NCI-H446 treated with DMSO at 0.1 percent for 48 hours (cell line): ENCODE measurements around the gene PTGIS.

Experiments
- DNase-seq: peaks from one replicate; lab custom pipeline; 2025; lab: John Stamatoyannopoulos, UW

Gene PTGIS

GRCh38 chr20:49560186-49560585 lies 7.8 kb downstream of the PTGIS start:
- DNase-seq, result no peak

DNA sequence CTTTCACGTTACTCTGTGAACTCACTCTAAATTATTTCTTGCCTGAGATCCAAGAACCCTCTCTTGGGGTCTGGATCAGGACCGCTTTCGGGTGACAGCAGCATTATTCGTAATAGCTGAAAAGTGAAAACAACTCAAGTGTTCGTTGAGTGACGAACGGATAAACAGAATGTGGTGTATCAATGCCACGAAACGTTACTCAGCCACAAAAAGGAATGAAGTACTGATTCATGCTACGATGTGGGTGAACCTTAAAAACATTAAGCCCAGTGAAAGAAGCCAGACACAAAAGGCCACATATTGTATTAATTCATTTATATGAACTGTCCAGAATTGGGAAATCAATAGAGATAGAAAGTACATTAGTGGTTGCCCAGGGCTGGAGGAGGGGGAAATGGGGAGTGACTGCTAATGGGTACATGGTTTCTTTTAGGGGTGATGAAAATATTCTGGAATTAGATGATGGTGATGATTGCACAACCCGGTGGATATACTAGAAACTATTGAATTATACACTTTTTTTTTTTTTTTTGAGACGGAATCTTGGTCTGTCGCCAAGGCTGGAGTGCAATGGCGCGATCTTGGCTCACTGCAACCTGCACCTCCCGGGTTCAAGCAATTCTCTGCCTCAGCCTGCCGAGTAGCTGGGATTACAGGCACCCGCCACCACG lies 8.4 kb downstream of the PTGIS start:
- DNase-seq, result no peak

DNA sequence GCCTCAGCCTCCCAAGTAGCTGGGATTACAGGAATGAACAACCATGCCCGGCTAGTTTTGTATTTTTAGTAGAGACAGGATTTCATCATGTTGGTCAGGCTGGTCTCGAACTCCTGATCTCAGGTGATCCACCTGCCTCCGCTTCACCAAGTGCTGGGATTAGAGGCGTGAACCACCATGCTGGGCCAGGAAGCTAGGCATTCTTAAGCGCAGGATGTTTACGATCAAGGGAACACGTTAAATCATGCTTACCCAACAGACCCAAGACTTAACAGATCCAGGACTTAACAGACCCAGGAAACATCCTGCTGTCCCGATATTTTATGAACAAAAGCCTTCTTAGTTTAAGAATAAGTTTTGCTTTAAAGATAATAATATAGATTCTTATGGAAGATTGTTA lies 9.1 kb downstream of the PTGIS start:
- DNase-seq, result no peak

DNA sequence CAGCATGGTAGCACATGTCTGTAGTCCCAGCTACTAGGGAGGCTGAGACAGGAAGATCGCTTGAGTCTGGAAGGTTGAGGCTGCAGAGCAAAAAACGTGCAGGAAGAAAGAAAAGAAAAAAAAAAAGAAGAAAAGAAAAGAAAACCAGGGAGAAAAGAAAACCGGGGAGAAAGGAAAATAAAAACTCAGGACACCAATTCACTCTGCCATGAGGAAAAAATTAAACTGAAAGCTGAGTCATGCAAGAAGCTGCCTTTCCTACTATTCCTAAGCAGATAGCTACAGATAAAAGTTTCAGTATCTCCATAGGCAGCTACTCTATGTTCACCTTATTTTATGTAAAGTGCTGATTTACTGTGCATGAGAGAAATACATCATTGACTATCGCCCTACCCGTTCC lies 10.5 kb downstream of the PTGIS start:
- no peak for DNase-seq

- no peak for DNase-seq
Observed at GRCh38 chr20:49556621-49557020, 11.3 kb downstream of the PTGIS start.

GRCh38 chr20:49549801-49550551 lies 18.0 kb downstream of the PTGIS start:
- DNase-seq, result no peak

DNA sequence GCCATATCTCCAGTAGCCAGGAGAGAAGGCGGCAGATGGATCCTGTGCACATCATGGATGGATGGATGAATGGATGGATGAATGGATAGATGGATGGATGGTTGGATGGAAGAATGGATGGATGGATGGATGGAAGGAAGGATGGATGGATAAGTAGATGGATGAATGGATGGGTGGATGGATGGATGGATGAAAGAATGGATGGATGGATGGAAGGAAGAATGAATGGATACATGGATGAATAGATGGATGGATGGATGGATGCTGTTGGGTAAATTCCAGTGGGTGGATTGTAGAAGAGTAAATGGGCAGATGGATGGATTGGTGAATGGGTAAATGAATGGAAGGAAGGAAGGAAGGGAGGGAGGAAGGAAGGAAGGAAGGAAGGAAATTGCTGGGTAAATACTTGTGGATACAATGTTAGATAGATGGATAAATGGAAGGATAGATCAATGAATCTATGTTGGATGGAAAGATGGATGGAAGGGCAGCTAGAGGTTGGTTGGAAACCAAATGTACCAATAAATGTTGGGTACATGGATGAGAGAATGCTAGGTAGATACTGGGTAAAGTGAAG lies 19.5 kb downstream of the PTGIS start:
- no peak for DNase-seq

GRCh38 chr20:49545572-49545971 lies 22.4 kb downstream of the PTGIS start:
- no peak for DNase-seq

- no peak for DNase-seq
Observed at GRCh38 chr20:49544535-49544934, 23.4 kb downstream of the PTGIS start.

DNA sequence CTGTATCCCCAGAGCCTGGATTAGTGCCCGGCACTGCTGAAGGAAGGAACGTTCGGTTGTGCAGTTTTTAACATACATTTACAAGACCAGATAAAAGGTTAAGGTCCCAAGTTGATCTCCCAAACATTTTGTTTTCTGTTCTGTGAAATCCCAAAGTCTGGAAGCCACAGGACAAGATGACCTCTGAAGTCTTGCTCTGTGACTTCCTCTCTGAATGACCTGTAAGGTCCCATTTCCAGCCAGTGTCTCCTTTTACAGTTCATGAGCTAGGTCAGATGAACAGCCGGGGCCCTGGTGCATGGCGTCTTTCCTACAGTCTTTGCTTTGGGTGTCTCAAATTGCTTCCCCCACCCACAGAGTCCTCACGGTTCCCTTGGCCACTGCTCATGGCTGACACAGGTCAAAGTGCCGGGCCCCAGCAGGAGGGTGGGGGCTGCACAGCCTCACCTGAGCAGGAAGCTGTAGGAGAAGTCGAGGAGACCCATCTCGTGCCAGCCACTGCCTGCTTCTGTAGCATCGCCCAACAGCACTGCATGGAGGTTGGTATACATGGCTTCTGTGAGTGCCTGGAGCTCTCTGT lies 24.0 kb downstream of the PTGIS start:
- no peak for DNase-seq

GRCh38 chr20:49543071-49543857 lies 24.7 kb downstream of the PTGIS start:
- DNase-seq, result no peak

DNA sequence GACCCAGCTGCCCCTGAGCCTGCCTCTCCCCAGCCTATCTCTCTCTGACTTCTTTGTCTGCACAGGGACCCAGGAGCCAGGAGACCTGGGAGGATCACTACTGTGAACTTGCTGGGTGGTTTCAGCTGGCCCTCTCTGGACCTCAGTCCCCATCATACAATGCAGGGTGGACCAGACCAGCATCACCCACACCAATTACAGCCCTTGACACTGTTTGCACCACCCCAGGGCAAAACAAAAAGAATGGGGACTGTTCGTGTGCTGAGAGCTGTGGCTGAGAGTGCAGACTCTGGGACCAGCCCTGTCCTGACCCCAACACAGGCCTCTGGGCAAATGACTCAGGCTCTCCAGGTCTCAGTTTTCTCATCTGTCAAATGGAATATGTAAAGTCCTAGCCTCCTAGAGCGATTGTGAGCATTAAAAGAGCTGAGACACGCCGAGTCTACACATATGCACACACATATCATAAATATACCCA lies 25.4 kb downstream of the PTGIS start:
- DNase-seq, result no peak

- peak; percentile 6 for DNase-seq
Observed at GRCh38 chr20:49541733-49542513, 26.0 kb downstream of the PTGIS start.

DNA sequence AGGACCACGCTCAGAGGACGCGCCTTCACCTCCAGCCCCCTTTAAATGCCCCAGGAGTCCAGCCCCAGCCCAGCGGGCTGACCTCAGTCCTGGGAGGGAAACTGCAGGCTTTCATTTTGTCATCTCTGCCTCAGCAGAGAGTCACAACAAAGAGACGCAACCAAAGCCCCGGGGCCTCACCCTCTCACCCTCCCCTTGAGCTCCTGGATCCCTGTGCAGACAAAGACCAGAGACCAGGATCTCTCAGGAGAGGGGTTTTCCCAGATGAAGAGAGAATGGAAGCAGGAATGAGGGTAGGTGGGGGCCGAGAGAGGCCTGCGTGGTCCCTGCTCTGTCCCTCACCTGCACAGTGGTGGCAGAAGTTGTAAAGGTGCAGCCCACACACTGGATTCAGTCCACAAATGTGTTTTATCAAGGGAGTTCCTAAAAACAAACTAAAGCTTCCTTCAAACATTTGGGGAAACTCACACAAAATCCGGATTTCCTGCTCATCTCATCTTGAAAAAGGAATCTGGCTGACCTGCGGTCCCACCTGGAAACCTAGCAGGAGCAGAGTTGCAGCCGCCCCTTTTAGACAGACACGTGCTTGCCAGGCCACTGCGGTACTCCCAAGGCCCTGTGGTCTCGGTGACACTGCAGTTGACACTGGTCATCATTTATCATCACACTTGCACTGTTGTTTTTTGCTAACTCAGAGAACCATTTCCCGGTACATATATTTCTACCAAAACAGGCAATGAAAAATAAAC lies 27.1 kb downstream of the PTGIS start:
- DNase-seq, result no peak

GRCh38 chr20:49540232-49540620 lies 27.7 kb downstream of the PTGIS start:
- DNase-seq, result no peak

GRCh38 chr20:49539481-49540231 lies 28.3 kb downstream of the PTGIS start:
- no peak for DNase-seq

DNA sequence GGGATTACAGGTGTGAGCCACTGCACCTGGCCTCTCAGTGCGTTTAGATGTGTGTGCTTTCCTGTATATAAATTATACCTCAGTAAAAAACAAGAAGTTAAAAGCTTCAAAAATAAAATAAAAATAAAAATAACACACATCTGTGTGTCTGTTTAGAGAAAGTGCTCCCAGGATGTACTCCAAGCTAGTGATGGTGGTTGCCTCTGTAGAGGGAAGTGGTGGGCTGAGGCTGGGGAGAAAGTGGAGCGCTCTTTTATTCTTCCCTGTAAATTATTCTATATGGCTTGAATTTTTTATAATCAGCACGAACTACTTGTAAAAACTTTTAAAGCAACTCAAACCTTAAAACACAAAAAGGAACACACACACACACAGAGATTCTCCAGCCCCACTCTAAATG lies 29.0 kb downstream of the PTGIS start:
- DNase-seq, result no peak

GRCh38 chr20:49534255-49534712 lies 33.7 kb downstream of the PTGIS start:
- no peak for DNase-seq

GRCh38 chr20:49532285-49532946 lies 35.5 kb downstream of the PTGIS start:
- DNase-seq, result no peak
